SH-SY5Y (cell line): ENCODE results near the gene ANXA8.

Experiments used
- GATA2 ChIP-seq: IDR thresholded peaks from 2 replicates; pipeline ENCODE4 v1.6.1; 2011; ENCODE audit warnings: mild to moderate bottlenecking, low read depth, low read length
- GATA3 ChIP-seq: IDR thresholded peaks from 2 replicates; pipeline ENCODE4 v1.6.1; 2011; ENCODE audit warnings: low read depth, mild to moderate bottlenecking, low read length, moderate library complexity

GRCh38 chr10:47454008-47454779 lies 29.7 kb downstream of the ANXA8 start:
- TF ChIP-seq GATA3 (no peak), GATA2 (no peak)
